GM19468 (cell line): Measurements from ENCODE around the gene PNLIPRP1.

Experiments
- ATAC-seq: cut with Tn5 transposase; IDR thresholded peaks from one replicate; pipeline ENCODE4 v1.9.1; 2021; ENCODE audit warnings: mild to moderate bottlenecking, moderate library complexity, moderate number of reproducible peaks; ENCODE audit not compliant: unreplicated experiment; ENCODE audit errors: extremely low read depth

PNLIPRP1 gene

GRCh38 chr10:116597543-116597942 lies 6.8 kb downstream of the PNLIPRP1 start:
- ATAC-seq: no peak

DNA sequence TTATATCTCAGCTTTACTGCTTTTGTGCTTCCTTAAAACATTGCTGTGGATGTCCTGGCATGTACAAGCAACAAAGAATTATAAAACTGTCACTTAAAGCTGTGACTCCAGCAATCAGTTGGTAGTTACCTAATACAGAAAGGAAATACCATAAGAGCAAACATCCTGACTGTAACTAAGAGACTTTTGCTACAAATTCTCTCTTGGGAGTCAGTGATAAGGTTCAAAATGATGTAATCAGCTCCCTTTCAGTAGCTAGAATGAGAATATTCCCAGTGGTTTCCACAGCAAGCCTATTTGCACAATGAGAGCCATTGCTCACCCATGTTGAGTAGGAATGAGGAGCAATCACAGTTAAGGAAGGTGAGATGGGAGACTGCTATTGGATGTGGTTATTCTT lies 7.6 kb downstream of the PNLIPRP1 start:
- ATAC-seq: no peak

DNA sequence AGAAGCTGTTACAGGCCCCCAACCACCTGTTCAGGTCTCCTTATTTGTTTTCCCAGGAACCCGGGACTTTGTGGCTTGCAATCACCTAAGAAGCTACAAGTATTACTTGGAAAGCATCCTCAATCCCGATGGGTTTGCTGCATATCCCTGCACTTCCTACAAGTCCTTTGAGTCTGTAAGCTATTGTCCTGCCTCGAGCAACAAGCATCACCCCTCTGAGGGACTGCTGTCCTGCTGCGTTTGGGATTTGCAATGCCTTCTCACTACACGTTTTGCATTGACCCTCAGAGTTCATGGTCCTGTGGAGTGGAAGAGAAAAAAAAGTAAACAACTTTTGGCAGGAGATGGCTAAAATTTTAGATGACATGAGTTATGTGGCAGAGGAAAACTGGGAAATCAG lies 9.2 kb downstream of the PNLIPRP1 start:
- no peak for ATAC-seq

GRCh38 chr10:116602648-116603400 lies 12.1 kb downstream of the PNLIPRP1 start:
- ATAC-seq: no peak

DNA sequence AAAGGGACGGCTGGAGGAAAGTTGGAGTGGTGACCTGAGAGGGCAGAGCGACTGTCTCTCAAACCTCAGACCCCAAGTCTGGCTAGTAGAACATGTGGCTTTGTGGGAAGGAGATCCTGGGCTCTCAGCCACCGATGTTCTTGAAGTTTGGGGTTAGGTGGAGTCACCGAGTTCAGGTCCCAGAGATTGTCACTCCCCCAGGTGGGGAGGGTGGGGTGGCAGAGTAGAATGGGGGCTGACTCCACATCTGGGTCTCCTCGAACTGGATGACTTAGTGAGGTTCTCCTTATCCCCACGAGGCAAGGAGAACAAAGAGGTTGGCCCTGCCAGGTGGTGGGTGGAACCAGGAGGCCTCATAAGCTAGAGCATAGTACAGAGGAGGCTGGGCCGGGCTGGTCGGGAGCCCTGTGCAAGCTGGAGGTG lies 15.3 kb downstream of the PNLIPRP1 start:
- ATAC-seq: no peak

DNA sequence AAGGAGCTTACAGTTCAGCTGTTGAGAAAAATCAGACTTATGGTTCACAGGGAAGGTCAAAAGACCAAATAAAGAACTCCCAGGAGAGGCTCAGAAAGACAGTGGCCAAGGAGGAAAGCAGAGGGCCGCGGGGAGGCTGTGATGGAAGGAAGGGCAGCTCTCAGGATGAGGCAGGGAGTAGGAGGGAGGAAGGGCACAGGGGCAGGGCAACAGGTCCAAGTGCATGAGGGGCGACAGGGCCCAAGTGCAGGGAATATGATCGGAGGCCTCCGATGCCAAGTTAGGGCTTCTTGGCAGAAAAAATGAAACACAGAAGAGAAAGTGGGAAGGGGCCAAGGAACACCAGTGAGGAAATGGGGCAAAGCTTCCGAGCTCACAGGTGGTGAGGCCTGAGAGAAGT lies 16.6 kb downstream of the PNLIPRP1 start:
- ATAC-seq: no peak

DNA sequence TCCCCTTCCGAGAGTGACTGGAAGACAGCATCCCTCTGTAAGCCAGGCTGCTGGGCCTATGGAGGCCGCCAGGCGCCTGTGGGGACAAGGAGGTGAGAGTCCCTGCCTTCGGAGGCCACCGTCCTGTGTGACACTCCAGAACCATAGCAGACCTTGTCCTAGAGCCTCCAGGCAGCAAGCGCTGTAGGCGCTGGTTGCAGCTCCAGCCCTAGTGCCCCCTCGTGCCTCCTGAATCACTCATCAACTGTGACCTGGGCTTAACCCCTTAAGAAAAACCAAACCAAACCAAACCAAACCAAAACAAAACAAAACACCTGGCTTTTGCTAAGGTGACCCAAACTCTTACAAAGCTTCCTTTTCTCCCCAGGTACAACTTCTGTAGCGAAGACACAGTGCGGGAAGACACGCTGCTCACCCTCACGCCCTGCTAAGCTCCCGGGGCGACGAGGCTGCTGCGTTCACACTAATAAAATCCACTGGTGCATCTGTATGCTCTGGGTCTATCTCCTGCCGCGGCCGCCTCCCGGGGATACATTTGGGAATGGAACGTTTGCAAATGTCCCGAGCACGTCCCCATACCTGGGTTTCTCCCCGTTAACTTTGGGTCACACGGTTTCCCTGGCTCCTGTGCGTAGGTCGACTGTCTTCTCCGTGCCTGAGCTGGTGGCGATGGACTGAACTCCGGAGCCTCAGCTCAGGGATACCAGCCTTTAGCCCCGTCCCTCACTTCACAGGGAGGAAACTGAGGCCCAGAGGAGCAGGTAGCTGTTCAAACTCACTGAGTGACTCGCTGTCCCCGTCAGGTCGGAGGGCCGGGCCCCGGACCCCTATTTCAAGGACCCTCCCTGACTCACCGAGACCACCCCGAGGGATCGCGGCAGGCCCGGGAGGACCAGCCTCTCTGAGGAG lies 18.2 kb downstream of the PNLIPRP1 start:
- ATAC-seq: no peak

DNA sequence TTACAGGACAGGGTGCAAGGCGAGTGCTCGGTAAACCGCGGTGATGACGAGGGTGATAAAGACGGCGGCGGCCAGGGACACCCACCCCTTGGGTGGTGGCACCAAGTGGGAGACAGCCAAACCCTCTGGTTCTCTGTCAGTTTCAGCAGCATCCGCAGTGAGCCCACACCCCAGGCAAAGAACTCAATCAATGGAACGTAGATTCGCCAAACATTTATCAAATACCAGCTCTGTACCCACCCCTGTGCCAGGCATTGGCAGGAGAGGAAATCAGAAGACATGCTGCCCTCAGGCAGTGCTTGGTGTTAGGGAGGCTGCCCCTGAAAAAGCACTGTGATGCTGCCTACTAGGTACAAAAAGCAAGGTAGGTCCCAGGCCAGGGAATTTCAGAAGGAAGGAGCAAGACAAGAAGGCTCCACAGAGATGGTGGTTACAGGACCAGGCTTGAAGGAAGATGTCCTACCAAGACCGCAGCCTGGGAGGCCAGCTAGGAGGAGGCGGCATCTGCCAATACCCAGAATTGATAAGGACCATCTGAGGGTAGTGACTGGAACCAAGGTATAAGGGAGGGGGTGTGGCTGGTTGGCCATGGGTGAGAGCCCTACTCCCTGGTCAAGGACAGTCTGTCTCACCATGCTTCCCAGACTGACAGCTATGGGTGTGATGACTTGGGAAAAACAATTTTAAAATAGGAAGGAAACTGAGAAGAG lies 19.8 kb downstream of the PNLIPRP1 start:
- ATAC-seq: no peak

GRCh38 chr10:116611153-116611545 lies 20.4 kb downstream of the PNLIPRP1 start:
- no peak for ATAC-seq

GRCh38 chr10:116612107-116612769 lies 21.5 kb downstream of the PNLIPRP1 start:
- ATAC-seq: no peak

DNA sequence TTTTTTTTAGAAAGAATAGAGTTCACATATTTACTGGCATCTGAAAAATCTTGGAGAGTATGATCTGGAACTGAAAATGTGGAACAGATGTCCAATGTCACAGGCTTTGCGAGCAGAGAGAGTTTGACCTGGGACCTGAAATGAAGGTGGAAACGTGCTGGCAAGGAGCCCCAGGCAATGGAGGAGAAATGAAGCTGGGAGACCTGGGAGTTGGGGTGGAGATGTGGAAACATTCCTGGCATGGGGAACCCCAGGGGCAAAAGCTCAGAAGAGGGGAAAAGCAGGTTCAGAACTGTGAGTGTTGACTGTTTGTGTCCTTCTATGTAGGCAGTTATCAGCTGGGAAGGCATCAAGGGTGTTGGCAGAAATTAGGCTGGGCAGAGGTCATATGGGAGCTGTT lies 22.7 kb downstream of the PNLIPRP1 start:
- ATAC-seq: no peak

DNA sequence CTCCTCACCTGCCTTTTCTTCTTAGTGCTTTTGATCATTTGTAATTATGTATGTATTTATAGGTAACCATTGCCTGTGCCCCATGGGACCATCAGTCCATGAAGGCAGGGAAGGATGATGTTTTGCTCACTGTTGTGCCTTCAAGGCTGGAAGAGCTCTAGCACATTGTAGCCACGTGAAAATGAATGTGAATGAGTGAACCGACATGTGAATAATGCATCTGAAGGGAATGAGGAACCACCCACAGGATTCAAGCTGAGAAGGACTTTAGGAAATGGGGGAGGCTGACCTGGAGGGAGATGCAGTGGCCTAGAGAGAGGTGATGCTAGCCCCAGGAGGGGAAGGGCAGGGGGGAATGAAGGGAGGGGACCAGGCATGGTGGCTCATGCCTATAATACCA lies 24.0 kb downstream of the PNLIPRP1 start:
- no peak for ATAC-seq

DNA sequence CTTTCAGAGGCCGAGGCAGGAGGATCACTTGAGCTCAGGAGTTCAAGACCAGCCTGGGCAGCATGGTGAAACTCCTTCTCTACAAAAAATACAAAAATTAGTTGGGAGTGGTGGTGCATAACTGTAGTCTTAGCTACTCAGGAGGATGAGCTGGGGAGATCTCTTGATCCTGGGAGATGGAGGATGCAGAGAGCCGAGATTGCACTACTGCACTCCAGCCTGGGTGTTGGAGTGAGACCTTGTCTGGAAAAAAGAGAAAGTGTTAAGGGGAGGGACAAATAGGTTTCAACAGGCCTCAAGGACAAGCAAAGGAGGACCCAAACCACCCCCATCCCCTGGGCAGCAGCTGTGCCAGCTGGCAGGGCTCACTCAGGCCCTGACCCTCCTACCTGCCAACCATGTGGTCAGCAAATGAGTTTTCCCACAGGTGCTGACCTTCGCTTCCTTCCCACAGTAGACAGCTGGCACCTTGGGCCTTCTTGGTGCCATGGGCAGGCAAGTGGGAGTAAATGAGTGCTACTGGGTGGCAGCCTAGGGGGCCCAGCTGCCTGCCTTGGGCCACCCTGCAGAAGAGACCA lies 24.5 kb downstream of the PNLIPRP1 start:
- no peak for ATAC-seq

GRCh38 chr10:116620423-116621400 lies 30.0 kb downstream of the PNLIPRP1 start, which contains the start of gene PNLIPRP2:
PNLIPRP2 (plus strand) TSS chr10:116620953.
- no peak for ATAC-seq

- ATAC-seq: no peak
These were observed 30.7 kb downstream of the PNLIPRP1 start for GRCh38 chr10:116621476-116621875.

- ATAC-seq: no peak
These were observed 31.3 kb downstream of the PNLIPRP1 start for GRCh38 chr10:116621934-116622655.

DNA sequence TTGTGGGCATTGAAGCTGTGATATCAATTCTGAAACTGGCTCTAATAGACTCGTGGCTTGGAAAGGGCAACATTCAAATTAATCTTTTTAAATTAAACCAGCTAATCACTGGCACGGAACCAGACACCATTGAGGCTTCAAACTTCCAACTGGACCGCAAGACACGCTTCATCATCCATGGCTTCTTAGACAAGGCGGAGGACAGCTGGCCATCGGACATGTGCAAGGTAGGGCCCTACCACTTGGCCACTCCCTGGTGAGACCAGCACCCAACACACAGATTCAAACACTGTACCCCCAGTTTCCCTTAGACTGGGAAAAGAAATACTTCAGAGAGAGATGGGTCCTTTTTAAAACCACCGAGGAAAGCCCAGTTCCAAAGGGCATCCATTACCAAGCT lies 35.1 kb downstream of the PNLIPRP1 start:
- no peak for ATAC-seq

- no peak for ATAC-seq
These were observed 36.1 kb downstream of the PNLIPRP1 start for GRCh38 chr10:116626815-116627214.
